OCI-LY1 (cell line): ENCODE results near the gene CRMP1.

ENCODE experiments used
- H2AFZ ChIP-seq: fragments of 200-600 bp; sonication (generic), shearing (Covaris generic); 2 replicates; pipeline ENCODE4 v1.6.0; 2014; ENCODE audit warnings: antibody characterized with exemption, mild to moderate bottlenecking, low read length
- H3F3A ChIP-seq: fragments of 200-600 bp; sonication (generic), shearing (Covaris generic); 2 replicates; pipeline ENCODE4 v1.6.0; 2014; ENCODE audit warnings: mild to moderate bottlenecking, antibody characterized with exemption, low read length, moderate library complexity; ENCODE audit not compliant: insufficient read depth
- H3K27ac ChIP-seq: fragments of 200-600 bp; sonication (generic); 2 replicates; pipeline ENCODE4 v1.5.1; 2014; ENCODE audit warnings: low read length, mixed run types, mild to moderate bottlenecking, low read depth; ENCODE audit not compliant: poor library complexity, severe bottlenecking
- H3K27me3 ChIP-seq: fragments of 200-600 bp; sonication (generic); 2 replicates; pipeline ENCODE4 v1.6.0; 2014; ENCODE audit warnings: antibody characterized with exemption, mild to moderate bottlenecking, low read length, moderate library complexity; ENCODE audit not compliant: insufficient read depth
- H3K36me3 ChIP-seq: fragments of 200-600 bp; sonication (generic); 2 replicates; pipeline ENCODE4 v1.6.1; 2014; ENCODE audit warnings: mild to moderate bottlenecking, antibody characterized with exemption, low read length, moderate library complexity, mixed read lengths; ENCODE audit not compliant: insufficient read depth
- H3K4me1 ChIP-seq: fragments of 200-600 bp; sonication (generic); 2 replicates; pipeline ENCODE4 v1.5.1; 2014; ENCODE audit warnings: mild to moderate bottlenecking, low read length, moderate library complexity; ENCODE audit not compliant: insufficient read depth, severe bottlenecking
- H3K4me2 ChIP-seq: fragments of 200-600 bp; sonication (generic), shearing (Covaris generic); 2 replicates; pipeline ENCODE4 v1.6.1; 2014; ENCODE audit warnings: low read length
- H3K4me3 ChIP-seq: fragments of 200-600 bp; sonication (generic); 2 replicates; pipeline ENCODE4 v1.5.1; 2014; ENCODE audit warnings: low read length, low read depth, mild to moderate bottlenecking, mixed read lengths; ENCODE audit not compliant: poor library complexity, severe bottlenecking
- H3K79me2 ChIP-seq: fragments of 200-600 bp; shearing (Covaris generic); 2 replicates; pipeline ENCODE4 v1.6.1; 2016; ENCODE audit warnings: mixed run types, low read length, mixed read lengths; ENCODE audit not compliant: insufficient read depth
- H3K9ac ChIP-seq: fragments of 200-600 bp; sonication (generic), shearing (Covaris generic); 2 replicates; pipeline ENCODE4 v1.6.1; 2014; ENCODE audit warnings: mild to moderate bottlenecking, low read length, mixed read lengths
- H3K9me2 ChIP-seq: fragments of 200-600 bp; sonication (generic), shearing (Covaris generic); 2 replicates; pipeline ENCODE4 v1.6.1; 2014; ENCODE audit warnings: low read depth, mild to moderate bottlenecking, low read length, mixed read lengths
- H3K9me3 ChIP-seq: fragments of 200-600 bp; shearing (Covaris generic); 2 replicates; pipeline ENCODE4 v1.6.1; 2014; ENCODE audit warnings: low read length, mixed read lengths
- H4K20me1 ChIP-seq: fragments of 200-600 bp; sonication (generic), shearing (Covaris generic); 2 replicates; pipeline ENCODE4 v1.6.0; 2016; ENCODE audit warnings: mild to moderate bottlenecking, low read length; ENCODE audit not compliant: insufficient read depth
- CTCF ChIP-seq: fragments of 200-600 bp; sonication (generic), shearing (Covaris generic); IDR thresholded peaks from 2 replicates; pipeline ENCODE4 v1.5.1; 2017; ENCODE audit warnings: mild to moderate bottlenecking, antibody characterized with exemption, low read length, moderate library complexity, mixed read lengths
- EZH2 ChIP-seq: fragments of 200-600 bp; sonication (generic), shearing (Covaris generic); IDR thresholded peaks from 2 replicates; pipeline ENCODE4 v1.8.0; 2017; ENCODE audit warnings: borderline replicate concordance, mixed run types, mild to moderate bottlenecking, antibody characterized with exemption, low read length, moderate library complexity, mixed read lengths

The CRMP1 gene

DNA sequence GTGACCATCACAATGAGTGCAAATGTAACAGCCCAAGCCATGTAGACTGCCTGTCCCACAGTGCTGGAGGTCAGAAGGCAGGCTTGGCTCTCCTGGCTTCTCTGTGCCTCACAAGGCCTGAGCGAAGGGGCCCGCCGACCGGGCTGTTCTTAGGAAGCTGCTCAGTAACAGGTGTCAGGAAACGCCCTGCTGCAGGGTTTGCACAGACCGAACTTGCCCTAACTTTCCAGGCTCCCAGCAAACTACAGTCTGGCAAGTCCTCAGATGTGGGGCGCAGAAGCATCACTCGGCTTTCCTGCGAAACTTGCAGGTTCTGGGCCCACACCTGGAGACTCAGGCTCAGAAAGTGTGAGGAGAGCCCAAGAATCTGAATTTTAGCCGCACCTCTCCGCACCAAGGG is 87.6 kb downstream of the CRMP1 start:
- Histone ChIP-seq H3K27me3 (no peaks in the 10 kb centered on the region), H3F3A (no peaks in the 10 kb centered on the region), H3K4me1 (no peaks in the 10 kb centered on the region), H3K9me2 (no peaks in the 10 kb centered on the region), H3K79me2 (no peaks in the 10 kb centered on the region), H3K27ac (no peak overlapping the region), H3K36me3 (peaks cover 6% of the 10 kb centered on the region; the same call in 1 of the 2 replicates), H3K4me3 (no peak overlapping the region), H4K20me1 (no peaks in the 10 kb centered on the region), H3K9me3 (no peaks in the 10 kb centered on the region), H2AFZ (no peak overlapping the region), H3K4me2 (no peak overlapping the region), H3K9ac (no peak overlapping the region)
- TF ChIP-seq CTCF (no peak), EZH2 (no peak)

DNA sequence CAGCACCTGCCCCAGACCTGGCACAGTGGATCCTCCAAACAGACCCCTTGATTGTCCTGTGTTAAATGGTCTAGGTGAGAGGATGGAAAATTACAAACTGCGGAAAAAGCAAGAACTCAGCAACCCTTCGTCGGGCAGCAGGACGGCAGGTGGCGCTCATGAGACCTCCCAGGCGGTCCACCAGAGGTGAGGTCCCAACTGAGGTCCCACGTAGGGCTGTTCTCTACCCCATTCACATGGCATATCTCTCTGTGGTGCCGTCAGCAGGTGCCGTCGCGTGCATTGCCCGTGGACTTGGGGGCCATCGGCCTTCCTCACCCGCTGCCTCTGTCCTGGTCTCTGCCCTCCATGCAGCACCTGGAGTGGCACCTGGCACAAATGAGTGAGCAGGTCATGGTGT is 88.2 kb downstream of the CRMP1 start:
- H3K9me3 ChIP-seq: no peaks in the 10 kb centered on the region
- H4K20me1 ChIP-seq: no peaks in the 10 kb centered on the region
- H3K4me1 ChIP-seq: no peaks in the 10 kb centered on the region
- H3K9ac ChIP-seq: no peak overlapping the region
- no peaks in the 10 kb centered on the region for H3K79me2 ChIP-seq
- no peak overlapping the region for H2AFZ ChIP-seq
- no peaks in the 10 kb centered on the region for H3K9me2 ChIP-seq
- no peak overlapping the region for H3K4me2 ChIP-seq
- no peak overlapping the region for H3K4me3 ChIP-seq
- H3K27me3 ChIP-seq: no peaks in the 10 kb centered on the region
- H3K27ac ChIP-seq: no peak overlapping the region
- TF ChIP-seq EZH2 (no peak), CTCF (peak; percentile 35; the same call in 1 of the 2 replicates)
- 0 out of 2 replicates have a peak, but pooled peaks cover 6% of the 10 kb centered on the region for H3K36me3 ChIP-seq
- no peaks in the 10 kb centered on the region for H3F3A ChIP-seq

GRCh38 chr4:5802565-5802964 is 90.3 kb downstream of the CRMP1 start:
- Histone ChIP-seq H3K79me2 (no peaks in the 10 kb centered on the region), H3K4me1 (no peaks in the 10 kb centered on the region), H3K9ac (no peak overlapping the region), H3K27me3 (no peaks in the 10 kb centered on the region), H3K27ac (no peak overlapping the region), H3F3A (no peaks in the 10 kb centered on the region), H3K4me3 (no peak overlapping the region), H4K20me1 (no peaks in the 10 kb centered on the region), H3K36me3 (no peaks in the 10 kb centered on the region), H3K9me2 (no peaks in the 10 kb centered on the region), H3K4me2 (no peak overlapping the region), H2AFZ (no peak overlapping the region), H3K9me3 (no peaks in the 10 kb centered on the region)
- TF ChIP-seq CTCF (no peak), EZH2 (no peak)
